ENCODE measurements around the gene HPN.

DNA sequence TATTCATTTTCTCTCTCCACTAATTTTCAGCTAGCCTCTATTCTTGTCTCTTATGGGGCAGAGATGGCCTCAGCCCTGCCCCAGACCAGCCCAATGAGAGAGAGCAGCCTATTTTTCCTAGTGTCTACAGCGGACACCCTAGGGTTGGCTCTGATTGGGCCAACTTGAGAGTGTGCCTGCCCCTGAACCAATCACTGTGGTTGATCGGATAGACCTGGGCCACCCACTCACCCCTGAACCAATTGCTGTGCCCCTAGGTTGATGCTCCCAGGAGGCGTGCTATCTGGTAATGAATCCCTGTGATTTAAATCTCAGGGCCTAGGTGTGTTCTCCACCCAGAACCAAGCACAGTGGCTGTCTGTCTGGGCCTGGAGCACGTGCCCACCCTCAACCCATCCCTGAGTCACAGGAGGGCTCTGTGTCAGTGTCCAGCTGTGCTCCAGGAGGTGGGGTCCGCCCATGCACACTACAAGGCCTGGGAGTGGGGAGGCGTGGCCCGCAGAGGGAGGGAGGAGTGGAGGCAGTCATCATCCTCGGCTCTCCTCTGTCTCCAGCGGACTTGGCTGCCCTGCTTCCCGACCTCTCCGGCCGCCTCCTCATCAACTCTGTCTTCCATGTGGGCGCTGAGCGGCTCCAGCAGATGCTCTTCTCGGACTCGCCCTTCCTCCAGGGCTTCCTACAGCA lies 26.1 kb upstream of the HPN start:
- TF ChIP-seq, protein P1, sequence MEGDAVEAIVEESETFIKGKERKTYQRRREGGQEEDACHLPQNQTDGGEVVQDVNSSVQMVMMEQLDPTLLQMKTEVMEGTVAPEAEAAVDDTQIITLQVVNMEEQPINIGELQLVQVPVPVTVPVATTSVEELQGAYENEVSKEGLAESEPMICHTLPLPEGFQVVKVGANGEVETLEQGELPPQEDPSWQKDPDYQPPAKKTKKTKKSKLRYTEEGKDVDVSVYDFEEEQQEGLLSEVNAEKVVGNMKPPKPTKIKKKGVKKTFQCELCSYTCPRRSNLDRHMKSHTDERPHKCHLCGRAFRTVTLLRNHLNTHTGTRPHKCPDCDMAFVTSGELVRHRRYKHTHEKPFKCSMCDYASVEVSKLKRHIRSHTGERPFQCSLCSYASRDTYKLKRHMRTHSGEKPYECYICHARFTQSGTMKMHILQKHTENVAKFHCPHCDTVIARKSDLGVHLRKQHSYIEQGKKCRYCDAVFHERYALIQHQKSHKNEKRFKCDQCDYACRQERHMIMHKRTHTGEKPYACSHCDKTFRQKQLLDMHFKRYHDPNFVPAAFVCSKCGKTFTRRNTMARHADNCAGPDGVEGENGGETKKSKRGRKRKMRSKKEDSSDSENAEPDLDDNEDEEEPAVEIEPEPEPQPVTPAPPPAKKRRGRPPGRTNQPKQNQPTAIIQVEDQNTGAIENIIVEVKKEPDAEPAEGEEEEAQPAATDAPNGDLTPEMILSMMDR (IDR thresholded peaks at IDR 0.05; ENCODE audit: low read depth, low read length, poor library complexity, severe bottlenecking), result no peak
- no peak for TF ChIP-seq EZH2phosphoT487 (IDR thresholded peaks at IDR 0.05; ENCODE audit: borderline replicate concordance, low read length)

Data from DOHH2 (cell line).